ENCODE measurements around the gene TJP2.
A peak's percentile ranks its signal among the peaks of the same experiment; 100 is the strongest.

Gene TJP2

GRCh38 chr9:69173891-69174615 is at the start of gene TJP2:
Gene TJP2, plus strand, starts transcription at chr9:69174277. Its CDS starts 96 bp downstream, at chr9:69174373.
- no peak for TF ChIP-seq GATA1 (IDR thresholded peaks at IDR 0.05; ENCODE audit: low read depth, low read length)
- peak; percentile 6 for TF ChIP-seq POLR2A (IDR thresholded peaks at IDR 0.05; ENCODE audit: low read length)
- peak; percentile 85 to 90 for DNase-seq

DNA sequence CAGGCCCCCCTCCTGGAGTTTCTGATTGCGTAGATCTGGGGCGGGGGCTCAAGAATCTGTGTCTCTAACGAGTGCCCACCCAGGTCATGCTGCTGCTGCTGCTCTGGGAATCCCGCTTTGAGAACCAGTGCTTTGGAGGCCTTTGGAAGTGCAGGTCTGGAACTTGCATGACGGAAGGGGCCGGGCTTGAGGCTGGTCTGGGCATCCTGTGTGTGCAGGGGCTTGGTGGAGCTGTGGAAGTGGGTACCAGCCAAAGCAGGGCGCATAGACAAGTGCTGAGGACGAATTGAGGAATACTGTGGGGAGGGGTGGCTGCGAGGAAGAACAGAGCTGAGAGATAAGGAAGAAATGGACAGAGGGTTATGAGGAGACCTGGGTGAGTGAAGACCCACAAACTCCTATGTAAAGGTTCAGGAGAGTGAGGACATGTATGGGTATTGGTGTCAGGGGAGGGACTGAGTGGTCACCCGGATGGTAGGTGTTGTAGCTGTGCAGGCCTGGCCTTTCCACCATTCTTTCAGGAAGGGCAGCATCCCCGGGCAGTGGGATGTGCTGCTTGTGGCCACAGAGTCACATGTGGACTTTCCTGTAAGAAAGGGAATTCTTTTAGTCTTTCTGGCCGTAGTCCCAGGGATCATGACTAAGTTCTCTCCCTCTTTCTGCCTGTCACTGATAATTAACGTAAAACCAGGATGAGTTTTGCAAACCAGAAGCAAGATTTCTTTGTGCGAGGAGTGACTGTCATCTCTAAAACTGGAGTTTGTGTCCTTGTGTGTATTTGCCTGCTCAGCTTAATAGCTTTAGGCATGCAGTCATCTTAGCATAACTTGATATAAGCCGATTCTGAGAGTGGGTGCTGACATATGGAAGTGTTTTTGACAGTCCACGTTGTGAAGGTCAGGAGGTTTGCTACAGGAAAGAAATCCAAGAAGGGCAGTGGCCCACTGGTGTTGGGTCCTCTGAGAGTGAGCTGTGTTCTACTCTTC is 43.3 kb upstream of the TJP2 start:
- TF ChIP-seq GATA1 (IDR thresholded peaks at IDR 0.05; ENCODE audit: low read depth, low read length) (no peak), POLR2A (IDR thresholded peaks at IDR 0.05; ENCODE audit: low read length) (no peak)
- peak; percentile 24 to 63 for DNase-seq

DNA sequence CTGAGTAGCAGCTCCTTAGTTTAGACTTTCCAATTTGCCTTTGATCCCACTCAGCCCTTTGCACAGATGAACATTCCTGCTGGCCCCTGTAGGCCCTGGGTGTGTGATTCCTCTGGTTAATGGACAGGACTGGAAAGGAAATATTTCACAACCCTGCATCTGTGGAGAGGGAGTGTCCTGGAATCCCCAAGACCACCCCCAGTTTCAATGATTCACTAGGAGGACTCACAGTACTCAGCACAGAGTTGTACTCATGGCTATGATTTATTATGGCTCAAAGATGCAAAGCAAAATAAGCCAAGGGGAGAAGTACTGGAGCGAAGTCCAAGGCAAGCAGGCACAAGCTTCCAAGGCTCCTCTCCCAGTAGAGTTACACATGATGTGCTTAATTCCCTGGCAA is 42.4 kb upstream of the TJP2 start:
- TF ChIP-seq GATA1 (IDR thresholded peaks at IDR 0.05; ENCODE audit: low read depth, low read length) (no peak), POLR2A (IDR thresholded peaks at IDR 0.05; ENCODE audit: low read length) (no peak)
- DNase-seq: no peak

DNA sequence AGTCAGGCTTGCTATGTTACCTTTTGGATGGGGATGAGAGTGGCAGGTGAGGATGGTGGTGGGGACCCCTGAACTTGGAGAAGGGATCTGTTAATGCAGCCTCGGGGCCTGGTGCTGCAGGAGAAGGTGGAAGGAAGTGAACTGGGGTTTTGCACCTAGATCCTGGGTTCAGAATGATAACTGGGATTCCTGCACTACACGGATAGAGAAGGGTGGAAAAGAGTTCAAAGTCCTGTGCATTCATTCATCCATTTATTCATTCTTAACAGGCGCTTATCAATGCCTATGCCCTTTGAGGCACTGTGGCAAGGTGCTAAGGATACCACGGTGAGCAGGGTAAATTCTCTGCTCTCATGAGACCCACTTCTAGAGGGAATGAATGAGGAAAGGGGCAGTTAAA is 41.7 kb upstream of the TJP2 start:
- no peak for TF ChIP-seq POLR2A (IDR thresholded peaks at IDR 0.05; ENCODE audit: low read length)
- no peak for TF ChIP-seq GATA1 (IDR thresholded peaks at IDR 0.05; ENCODE audit: low read depth, low read length)
- DNase-seq: no peak

GRCh38 chr9:69134412-69134811 is 39.7 kb upstream of the TJP2 start:
- DNase-seq: no peak
- TF ChIP-seq POLR2A (IDR thresholded peaks at IDR 0.05; ENCODE audit: low read length) (no peak), GATA1 (IDR thresholded peaks at IDR 0.05; ENCODE audit: low read depth, low read length) (no peak)

DNA sequence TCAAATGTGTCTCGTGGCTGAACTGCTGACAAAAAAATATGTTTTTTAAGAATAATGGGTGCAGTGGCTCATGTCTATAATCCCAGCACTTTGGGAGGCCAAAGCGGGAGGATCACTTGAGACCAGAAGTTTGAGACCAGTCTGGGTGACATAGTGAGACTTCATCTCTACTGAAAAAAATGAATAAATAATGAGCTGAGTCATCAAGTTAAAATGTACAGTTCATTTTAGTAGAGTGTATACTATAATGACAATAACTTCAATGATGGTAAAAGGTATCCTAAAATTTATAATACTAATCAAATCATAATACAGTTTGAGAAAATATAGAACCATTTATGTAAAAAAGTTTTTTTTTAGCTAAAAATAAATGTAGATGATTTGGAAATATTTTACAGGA is 37.9 kb upstream of the TJP2 start:
- TF ChIP-seq POLR2A (IDR thresholded peaks at IDR 0.05; ENCODE audit: low read length) (no peak), GATA1 (IDR thresholded peaks at IDR 0.05; ENCODE audit: low read depth, low read length) (no peak)
- no peak for DNase-seq

- no peak for DNase-seq
- no peak for TF ChIP-seq POLR2A (IDR thresholded peaks at IDR 0.05; ENCODE audit: low read length)
- no peak for TF ChIP-seq GATA1 (IDR thresholded peaks at IDR 0.05; ENCODE audit: low read depth, low read length)
Measured at GRCh38 chr9:69136779-69137178, 37.3 kb upstream of the TJP2 start.

- DNase-seq: no peak
- TF ChIP-seq POLR2A (IDR thresholded peaks at IDR 0.05; ENCODE audit: low read length) (no peak), GATA1 (IDR thresholded peaks at IDR 0.05; ENCODE audit: low read depth, low read length) (no peak)
Measured at GRCh38 chr9:69137311-69137710, 36.8 kb upstream of the TJP2 start.

DNA sequence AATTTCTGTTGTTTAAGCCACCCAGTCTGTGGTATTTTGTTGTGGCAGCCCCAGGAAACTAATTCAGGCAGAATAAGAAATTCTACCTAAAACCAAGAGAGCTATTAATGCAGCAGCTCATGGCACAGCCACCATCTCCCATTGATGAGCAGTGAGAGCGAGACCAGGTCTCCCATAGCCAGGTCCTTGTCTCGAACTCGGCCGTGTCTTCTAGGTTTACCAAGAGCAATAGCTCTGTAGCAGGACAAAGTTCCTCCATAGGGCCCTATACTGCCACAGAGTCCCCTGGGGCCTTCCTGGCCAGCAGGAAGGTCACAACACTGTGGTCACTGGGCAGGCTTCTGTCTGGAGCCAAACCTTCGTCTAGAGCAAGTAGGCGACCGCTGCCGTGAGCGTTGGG is 34.5 kb upstream of the TJP2 start:
- no peak for DNase-seq
- TF ChIP-seq GATA1 (IDR thresholded peaks at IDR 0.05; ENCODE audit: low read depth, low read length) (no peak), POLR2A (IDR thresholded peaks at IDR 0.05; ENCODE audit: low read length) (no peak)

GRCh38 chr9:69140123-69140735 is 33.8 kb upstream of the TJP2 start:
- TF ChIP-seq GATA1 (IDR thresholded peaks at IDR 0.05; ENCODE audit: low read depth, low read length) (no peak), POLR2A (IDR thresholded peaks at IDR 0.05; ENCODE audit: low read length) (no peak)
- DNase-seq: no peak

- no peak for DNase-seq
- TF ChIP-seq GATA1 (IDR thresholded peaks at IDR 0.05; ENCODE audit: low read depth, low read length): no peak
- TF ChIP-seq POLR2A (IDR thresholded peaks at IDR 0.05; ENCODE audit: low read length): no peak
Measured at GRCh38 chr9:69141851-69142250, 32.2 kb upstream of the TJP2 start.

- TF ChIP-seq GATA1 (IDR thresholded peaks at IDR 0.05; ENCODE audit: low read depth, low read length) (no peak), POLR2A (IDR thresholded peaks at IDR 0.05; ENCODE audit: low read length) (no peak)
- no peak for DNase-seq
Measured at GRCh38 chr9:69143291-69143690, 30.8 kb upstream of the TJP2 start.

GRCh38 chr9:69145144-69145715 is 28.8 kb upstream of the TJP2 start:
- DNase-seq: no peak
- TF ChIP-seq GATA1 (IDR thresholded peaks at IDR 0.05; ENCODE audit: low read depth, low read length) (no peak), POLR2A (IDR thresholded peaks at IDR 0.05; ENCODE audit: low read length) (no peak)
